Sigmoid colon (tissue), 7 donors: ENCODE data around the gene TMOD1. TPM values are rescaled to one million over a fixed set of nuclear protein-coding genes. Genes with fewer than 3 reads are reported as not detected.

Experiments
- DNase-seq: peaks from one replicate; pipeline ENCODE4 v3.0.0-alpha.2; 2019
- H3K27ac ChIP-seq, 4 donors: fragments of 200-600 bp; sonication (generic); one replicate each; pipeline ENCODE4 v1.5.1; 2016 to 2019; ENCODE audit warnings: mild to moderate bottlenecking in 1 of 4
- H3K27me3 ChIP-seq, 3 donors: fragments of 200-600 bp; sonication (generic); one replicate each; pipeline ENCODE4 v1.5.1; 2019; ENCODE audit warnings: mild to moderate bottlenecking in 1 of 3
- H3K36me3 ChIP-seq, 4 donors: fragments of 200-600 bp; sonication (generic); one replicate each; pipeline ENCODE4 v1.5.1; 2016 to 2019
- H3K4me1 ChIP-seq, 4 donors: fragments of 200-600 bp; sonication (generic); one replicate each; pipeline ENCODE4 v1.5.1; 2017 to 2019
- H3K4me3 ChIP-seq, 4 donors: fragments of 200-600 bp; sonication (generic); one replicate each; pipeline ENCODE4 v1.5.1; 2017 to 2019; ENCODE audit warnings: mild to moderate bottlenecking in 2 of 4, moderate library complexity in 1 of 4
- H3K9me3 ChIP-seq, 4 donors: fragments of 200-600 bp in 3 of 4; sonication (generic) in 3 of 4; one replicate each; pipeline versions ENCODE4 v1.5.1 to v1.6.1; 2013 to 2019
- EP300 ChIP-seq, 4 donors: sonication (generic); formaldehyde crosslinking; IDR thresholded peaks; one replicate each; pipeline ENCODE4 v1.6.1; 2017; ENCODE audit warnings: antibody characterized with exemption in 4 of 4
- POLR2A ChIP-seq, 2 donors: fragments of 450-650 bp; IDR thresholded peaks; one replicate each; pipeline ENCODE4 v1.6.1; 2016; ENCODE audit warnings: antibody characterized with exemption in 2 of 2, mild to moderate bottlenecking in 2 of 2, moderate library complexity in 2 of 2
- POLR2AphosphoS5 ChIP-seq, 4 donors: sonication (generic); formaldehyde crosslinking; IDR thresholded peaks; one replicate each; pipeline ENCODE4 v1.6.1; 2017; ENCODE audit warnings: antibody characterized with exemption in 4 of 4
- WGBS, 2 donors: extraction: QIAGEN DNeasy Blood & Tissue Kit; methylation state at CpG; one replicate each; pipeline ENCODE4 v1.1.7; 2013; 5-methylcytosine and 5-hydroxymethylcytosine counted together
- intact Hi-C: fragments of 100-400 bp; cut with DNase I; formaldehyde crosslinking; loops from one replicate; pipeline ENCODE4 v1.15.1; 2023
- polyA plus RNA-seq, 3 donors: library from polyadenylated mRNA; stranded (reverse); fragments of 200-250 nt; gene quantifications; one replicate each; pipeline ENCODE4 v1.2.3, GENCODE V29; 2013
- total RNA-seq, 4 donors: library from RNA; depleted of rRNA; stranded (reverse); fragments of >200 nt; gene quantifications; one replicate each; pipeline ENCODE4 v1.1.0, GENCODE V29; 2016
- TF ChIP-seq, protein P1 (sequence below), 4 experiments: fragments of 450-650 bp in 3 of 4; fragments of 200-600 bp in 1 of 4; IDR thresholded peaks; one replicate each; pipeline ENCODE4 v1.5.1; 2016 to 2019; ENCODE audit warnings: antibody characterized with exemption in 4 of 4, mild to moderate bottlenecking in 3 of 4, moderate library complexity in 2 of 4
- donor health status: healthy with polysubstance abuse.
- donor health status: Bipolar disorder and iron deficiency.
- donor health status: healthy.

TMOD1 gene
- total and polyA plus RNA-seq, 7 donors: 1.6 to 56.8 (median 28.5) TPM

DNA sequence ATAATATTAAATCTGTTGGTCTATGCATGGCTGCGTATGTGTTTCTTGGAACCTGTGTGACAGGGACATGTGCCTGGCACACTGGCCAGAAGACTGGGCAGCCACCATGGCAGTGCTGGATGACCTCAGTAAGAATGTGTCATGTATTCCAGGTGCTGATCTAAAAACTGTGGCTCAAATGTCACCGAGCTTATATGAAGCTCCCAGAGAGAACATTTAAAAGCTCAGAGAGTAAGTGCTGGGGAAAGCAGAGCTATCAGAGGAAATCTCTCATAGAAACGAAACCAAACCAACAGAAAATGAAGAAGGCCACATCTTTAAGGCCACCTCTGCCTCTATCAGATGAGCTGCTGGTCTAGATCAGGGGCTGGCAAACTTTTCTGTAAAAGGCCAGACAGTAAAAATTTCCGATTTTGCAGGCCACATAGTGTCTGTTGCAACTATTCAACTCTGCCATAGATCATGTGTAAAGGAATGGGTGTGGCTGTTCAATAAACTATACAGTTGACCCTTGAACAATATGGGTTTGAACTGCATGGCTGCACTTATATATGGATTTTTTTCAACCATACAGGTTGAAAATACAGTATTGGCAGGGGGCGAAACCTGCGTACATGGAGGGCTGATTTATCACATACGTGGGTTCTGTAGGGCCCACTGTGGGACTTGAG is 99.9 kb downstream of the TMOD1 start:
- H3K36me3 ChIP-seq: peaks cover 34 to 71% (median 43%) of the 10 kb centered on the region in 4 donors
- H3K4me1 ChIP-seq: peaks cover 0 to 26% (median 16%) of the 10 kb centered on the region in 4 donors
- WGBS, 2 donors: 62 to 87% methylated on average over 7 of the region's 7 CpGs
- intact Hi-C loops: no loop called here
- TF ChIP-seq POLR2AphosphoS5 (IDR thresholded peaks at IDR 0.05): no peak
- TF ChIP-seq, protein P1, sequence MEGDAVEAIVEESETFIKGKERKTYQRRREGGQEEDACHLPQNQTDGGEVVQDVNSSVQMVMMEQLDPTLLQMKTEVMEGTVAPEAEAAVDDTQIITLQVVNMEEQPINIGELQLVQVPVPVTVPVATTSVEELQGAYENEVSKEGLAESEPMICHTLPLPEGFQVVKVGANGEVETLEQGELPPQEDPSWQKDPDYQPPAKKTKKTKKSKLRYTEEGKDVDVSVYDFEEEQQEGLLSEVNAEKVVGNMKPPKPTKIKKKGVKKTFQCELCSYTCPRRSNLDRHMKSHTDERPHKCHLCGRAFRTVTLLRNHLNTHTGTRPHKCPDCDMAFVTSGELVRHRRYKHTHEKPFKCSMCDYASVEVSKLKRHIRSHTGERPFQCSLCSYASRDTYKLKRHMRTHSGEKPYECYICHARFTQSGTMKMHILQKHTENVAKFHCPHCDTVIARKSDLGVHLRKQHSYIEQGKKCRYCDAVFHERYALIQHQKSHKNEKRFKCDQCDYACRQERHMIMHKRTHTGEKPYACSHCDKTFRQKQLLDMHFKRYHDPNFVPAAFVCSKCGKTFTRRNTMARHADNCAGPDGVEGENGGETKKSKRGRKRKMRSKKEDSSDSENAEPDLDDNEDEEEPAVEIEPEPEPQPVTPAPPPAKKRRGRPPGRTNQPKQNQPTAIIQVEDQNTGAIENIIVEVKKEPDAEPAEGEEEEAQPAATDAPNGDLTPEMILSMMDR (IDR thresholded peaks at IDR 0.05): no peak
- TF ChIP-seq EP300 (IDR thresholded peaks at IDR 0.05): no peak
- no peak for TF ChIP-seq POLR2A (IDR thresholded peaks at IDR 0.05)
- H3K27me3 ChIP-seq: no peaks in the 10 kb centered on the region
- DNase-seq: no peak
- H3K27ac ChIP-seq: no peak overlapping the region
- H3K4me3 ChIP-seq: no peak overlapping the region
- no peaks in the 10 kb centered on the region for H3K9me3 ChIP-seq

DNA sequence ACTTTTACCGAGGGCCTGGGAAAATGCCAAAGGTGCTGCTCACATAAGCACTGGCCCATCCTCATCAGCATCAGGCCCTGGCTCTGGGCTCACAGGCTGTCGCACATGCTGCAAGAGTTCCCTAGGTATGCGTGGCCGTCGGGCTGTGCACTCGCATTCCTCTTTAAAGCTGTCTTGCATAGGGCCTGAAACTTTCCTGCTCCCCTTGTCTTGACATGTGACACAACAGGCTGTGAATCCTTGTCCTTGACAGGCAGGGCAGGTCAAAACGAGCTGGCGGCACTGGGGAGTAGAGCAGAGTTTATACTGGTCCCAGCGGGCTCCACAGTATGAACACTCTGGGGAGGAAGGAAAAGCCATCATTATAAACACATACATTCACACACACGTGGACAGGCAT is 101.0 kb downstream of the TMOD1 start:
- intact Hi-C loops: no loop called here

DNA sequence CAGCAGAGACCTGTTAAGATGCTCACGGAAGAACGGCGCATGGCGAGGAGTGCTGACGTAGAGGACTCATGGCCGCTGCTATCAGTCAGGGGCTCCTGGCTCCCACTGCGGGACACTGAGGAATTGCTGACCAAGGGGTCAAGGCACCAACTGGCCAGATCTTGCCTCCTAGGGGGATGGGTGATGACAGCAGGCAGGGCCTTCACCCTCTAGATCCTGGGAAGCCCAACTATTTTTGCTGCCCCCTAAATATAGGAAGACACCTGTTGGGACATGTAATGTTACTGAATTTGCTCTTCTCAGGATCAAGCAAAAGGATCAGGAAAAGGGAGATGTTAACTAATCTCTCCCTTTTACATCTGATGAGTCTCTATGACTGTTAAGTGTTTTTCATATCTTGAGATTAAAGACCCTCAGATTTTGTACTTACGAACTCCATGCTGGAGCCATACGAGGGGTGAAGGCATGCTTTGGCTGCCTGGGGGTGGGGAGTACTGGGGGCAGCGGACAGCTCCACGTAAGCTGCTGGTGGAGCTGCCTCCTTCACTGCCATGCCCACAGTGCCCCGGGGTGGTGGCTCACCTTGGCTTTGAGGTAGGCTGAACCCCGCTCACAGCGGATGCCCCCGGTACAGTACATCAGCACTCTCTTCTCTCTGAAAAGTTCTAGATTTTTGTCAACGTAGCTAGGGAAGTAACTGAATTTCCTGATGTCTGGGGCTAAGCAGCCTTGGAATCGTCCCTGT is 103.6 kb downstream of the TMOD1 start:
- DNase-seq: no peak
- intact Hi-C loops: no loop called here
- H3K27me3 ChIP-seq: no peaks in the 10 kb centered on the region
- no peak overlapping the region for H3K4me3 ChIP-seq
- H3K36me3 ChIP-seq: peaks cover 32 to 75% (median 40%) of the 10 kb centered on the region in 4 donors
- H3K9me3 ChIP-seq: no peaks in the 10 kb centered on the region
- TF ChIP-seq POLR2AphosphoS5 (IDR thresholded peaks at IDR 0.05) (no peak), POLR2A (IDR thresholded peaks at IDR 0.05) (no peak), EP300 (IDR thresholded peaks at IDR 0.05) (no peak)
- TF ChIP-seq, protein P1 (IDR thresholded peaks at IDR 0.05): no peak
- 95 to 96% methylated on average over 17 of the region's 17 CpGs for WGBS, 2 donors
- no peaks in the 10 kb centered on the region for H3K4me1 ChIP-seq
- H3K27ac ChIP-seq: peak overlapping the region in 1 of 4 donors; percentile 33

More for the DNA sequence above, 101.0 kb downstream of the TMOD1 start:
- peak overlapping the region in 3 of 4 donors; percentile 1 to 11 (median 7) for H3K27ac ChIP-seq
- no peaks in the 10 kb centered on the region for H3K27me3 ChIP-seq
- peaks cover 34 to 80% (median 43%) of the 10 kb centered on the region in 4 donors for H3K36me3 ChIP-seq
- H3K4me1 ChIP-seq: peaks cover 0 to 16% (median 6%) of the 10 kb centered on the region in 4 donors
- H3K9me3 ChIP-seq: no peaks in the 10 kb centered on the region
- WGBS, 2 donors: 91 to 92% methylated on average over 10 of the region's 10 CpGs
- no peak for DNase-seq
- H3K4me3 ChIP-seq: no peak overlapping the region
- TF ChIP-seq EP300 (IDR thresholded peaks at IDR 0.05) (no peak), POLR2AphosphoS5 (IDR thresholded peaks at IDR 0.05) (no peak), POLR2A (IDR thresholded peaks at IDR 0.05) (no peak)
- TF ChIP-seq, protein P1 (IDR thresholded peaks at IDR 0.05): no peak

DNA sequence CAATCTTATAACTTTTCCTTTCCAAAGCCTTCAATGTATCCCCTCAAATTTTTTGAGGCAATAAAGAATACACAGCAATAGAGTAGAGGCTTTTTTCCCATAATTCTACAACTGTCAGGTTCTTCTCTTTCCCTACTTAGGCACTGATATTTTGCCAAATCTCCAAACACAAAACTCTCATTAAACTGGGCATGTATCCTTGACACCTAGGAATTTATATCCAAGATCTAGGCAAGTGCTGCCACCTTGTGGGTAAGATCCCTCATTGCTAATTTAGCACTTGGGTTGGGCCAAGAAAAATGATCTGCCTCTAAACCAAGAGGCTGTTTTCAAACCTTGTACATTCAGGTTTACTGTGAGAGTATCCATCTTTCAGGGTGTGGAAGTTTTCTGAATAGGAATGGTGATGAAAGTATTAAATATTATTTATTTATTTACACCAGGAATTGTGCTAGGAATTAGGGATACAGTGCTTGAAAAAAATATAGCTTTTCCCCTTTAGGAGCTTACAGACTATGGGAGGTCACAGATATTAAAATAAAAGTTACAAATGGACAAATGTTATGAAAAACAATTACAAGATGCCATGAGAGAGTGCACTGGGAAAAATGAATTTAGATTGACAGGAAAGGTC is 114.1 kb downstream of the TMOD1 start:
- Histone ChIP-seq H3K27ac (peak overlapping the region in 1 of 4 donors; percentile 13), H3K4me1 (peaks cover 0 to 11% (median 4%) of the 10 kb centered on the region in 4 donors), H3K27me3 (no peaks in the 10 kb centered on the region), H3K4me3 (no peak overlapping the region), H3K36me3 (peaks cover 0 to 52% (median 9%) of the 10 kb centered on the region in 4 donors), H3K9me3 (no peaks in the 10 kb centered on the region)
- intact Hi-C loops: loop anchor here (1.0 to 2.0 kb wide), 3 partner anchors 17 to 205 kb away; no protein-coding TSS in a partner anchor
- TF ChIP-seq EP300 (IDR thresholded peaks at IDR 0.05): no peak
- TF ChIP-seq POLR2AphosphoS5 (IDR thresholded peaks at IDR 0.05): peak in 2 of 4 donors; percentile 56 to 63
- TF ChIP-seq, protein P1 (IDR thresholded peaks at IDR 0.05): peak; percentile 69 to 84 (median 78)
- TF ChIP-seq POLR2A (IDR thresholded peaks at IDR 0.05): no peak
- DNase-seq: peak; percentile 81
